Trophoblast cell (in vitro differentiated cells and primary cell): ENCODE data around the gene TTC21B. TPM values are rescaled to one million over a fixed set of nuclear protein-coding genes. Genes with fewer than 3 reads are reported as not detected.

Experiments
- DNase-seq, 2 donors: peaks; one replicate each; pipeline ENCODE4 v3.0.0-alpha.2; 2016
- H2AFZ ChIP-seq: 2 replicates; pipeline ENCODE4 v1.6.1; 2013; ENCODE audit warnings: low read length, moderate library complexity, mild to moderate bottlenecking; ENCODE audit not compliant: insufficient read depth, poor library complexity
- H2AK5ac ChIP-seq: 2 replicates; pipeline ENCODE4 v1.6.1; 2013; ENCODE audit warnings: mild to moderate bottlenecking, low read length
- H2BK120ac ChIP-seq: 2 replicates; pipeline ENCODE4 v1.6.1; 2013; ENCODE audit warnings: low read length, mild to moderate bottlenecking, moderate library complexity; ENCODE audit not compliant: insufficient read depth, poor library complexity
- H2BK12ac ChIP-seq: 2 replicates; pipeline ENCODE4 v1.6.1; 2013; ENCODE audit warnings: mild to moderate bottlenecking, low read length, moderate library complexity
- H2BK5ac ChIP-seq: 2 replicates; pipeline ENCODE4 v1.6.1; 2013; ENCODE audit warnings: low read length, low read depth, moderate library complexity, mild to moderate bottlenecking; ENCODE audit not compliant: poor library complexity
- H3K14ac ChIP-seq: 2 replicates; pipeline ENCODE4 v1.6.1; 2013; ENCODE audit warnings: mild to moderate bottlenecking, low read length
- H3K18ac ChIP-seq: 2 replicates; pipeline ENCODE4 v1.6.1; 2013; ENCODE audit warnings: mild to moderate bottlenecking, low read length
- H3K23ac ChIP-seq: 2 replicates; pipeline ENCODE4 v1.6.1; 2013; ENCODE audit warnings: low read length
- H3K27ac ChIP-seq: 2 replicates; pipeline ENCODE4 v1.5.1; 2013; ENCODE audit warnings: low read depth, mild to moderate bottlenecking, inconsistent platforms, low read length, moderate library complexity
- H3K27me3 ChIP-seq: 2 replicates; pipeline ENCODE4 v1.6.1; 2013; ENCODE audit warnings: inconsistent platforms, mild to moderate bottlenecking, low read length, moderate library complexity; ENCODE audit not compliant: insufficient read depth
- H3K36me3 ChIP-seq, 2 experiments: 1 replicate in 1 of 2; 2 replicates in 1 of 2; pipeline ENCODE4 v1.6.1; 2013; ENCODE audit warnings: low read length in 2 of 2, mild to moderate bottlenecking in 2 of 2, moderate library complexity in 1 of 2; ENCODE audit not compliant: insufficient read depth in 2 of 2, control insufficient read depth in 1 of 2
- H3K4ac ChIP-seq: 2 replicates; pipeline ENCODE4 v1.6.1; 2013; ENCODE audit warnings: low read depth, mild to moderate bottlenecking, low read length, moderate library complexity
- H3K4me1 ChIP-seq, 2 experiments: 1 replicate in 1 of 2; 2 replicates in 1 of 2; pipeline ENCODE4 v1.6.1; 2013; ENCODE audit warnings: low read length in 2 of 2, mild to moderate bottlenecking in 2 of 2, moderate library complexity in 1 of 2; ENCODE audit not compliant: insufficient read depth in 2 of 2, control insufficient read depth in 1 of 2
- H3K4me2 ChIP-seq: 2 replicates; pipeline ENCODE4 v1.6.1; 2013; ENCODE audit warnings: inconsistent platforms, mild to moderate bottlenecking, low read length, moderate library complexity
- H3K4me3 ChIP-seq: 2 replicates; pipeline ENCODE4 v1.5.1; 2013; ENCODE audit warnings: mild to moderate bottlenecking, low read depth, low read length, inconsistent platforms
- H3K79me1 ChIP-seq: one replicate; pipeline ENCODE4 v1.6.1; 2013; ENCODE audit warnings: low read length
- H3K79me2 ChIP-seq: 2 replicates; pipeline ENCODE4 v1.6.1; 2013; ENCODE audit warnings: low read length, mild to moderate bottlenecking; ENCODE audit not compliant: control insufficient read depth, insufficient read depth, poor library complexity
- H3K9ac ChIP-seq: 2 replicates; pipeline ENCODE4 v1.6.1; 2013; ENCODE audit warnings: mild to moderate bottlenecking, low read length
- H3K9me3 ChIP-seq: 2 replicates; pipeline ENCODE4 v1.6.1; 2013; ENCODE audit warnings: low read depth, mild to moderate bottlenecking, control low read depth, inconsistent platforms, low read length; ENCODE audit not compliant: insufficient read depth
- H4K12ac ChIP-seq: 2 replicates; pipeline ENCODE4 v1.6.1; 2013; ENCODE audit warnings: low read depth, mild to moderate bottlenecking, low read length, moderate library complexity
- H4K8ac ChIP-seq: 2 replicates; pipeline ENCODE4 v1.6.1; 2013; ENCODE audit warnings: low read depth, mild to moderate bottlenecking, low read length, moderate library complexity
- H4K91ac ChIP-seq: one replicate; pipeline ENCODE4 v1.6.1; 2013; ENCODE audit warnings: low read depth, mild to moderate bottlenecking, low read length, moderate library complexity
- WGBS: extraction: QIAGEN DNeasy Blood & Tissue Kit; methylation state at CpG from one replicate; pipeline ENCODE4 v1.1.7; 2013; ENCODE audit warnings: missing lambda C conversion rate; ENCODE audit not compliant: insufficient read length, insufficient coverage; ENCODE audit errors: extremely low coverage; 5-methylcytosine and 5-hydroxymethylcytosine counted together
- polyA plus RNA-seq: library from polyadenylated mRNA; stranded (reverse); fragments of 200-250 nt; gene quantifications from 2 replicates; pipeline ENCODE4 v1.2.3, GENCODE V29; 2013

TTC21B gene
- polyA plus RNA-seq: 4.9 and 5.1 TPM in 2 replicates

DNA sequence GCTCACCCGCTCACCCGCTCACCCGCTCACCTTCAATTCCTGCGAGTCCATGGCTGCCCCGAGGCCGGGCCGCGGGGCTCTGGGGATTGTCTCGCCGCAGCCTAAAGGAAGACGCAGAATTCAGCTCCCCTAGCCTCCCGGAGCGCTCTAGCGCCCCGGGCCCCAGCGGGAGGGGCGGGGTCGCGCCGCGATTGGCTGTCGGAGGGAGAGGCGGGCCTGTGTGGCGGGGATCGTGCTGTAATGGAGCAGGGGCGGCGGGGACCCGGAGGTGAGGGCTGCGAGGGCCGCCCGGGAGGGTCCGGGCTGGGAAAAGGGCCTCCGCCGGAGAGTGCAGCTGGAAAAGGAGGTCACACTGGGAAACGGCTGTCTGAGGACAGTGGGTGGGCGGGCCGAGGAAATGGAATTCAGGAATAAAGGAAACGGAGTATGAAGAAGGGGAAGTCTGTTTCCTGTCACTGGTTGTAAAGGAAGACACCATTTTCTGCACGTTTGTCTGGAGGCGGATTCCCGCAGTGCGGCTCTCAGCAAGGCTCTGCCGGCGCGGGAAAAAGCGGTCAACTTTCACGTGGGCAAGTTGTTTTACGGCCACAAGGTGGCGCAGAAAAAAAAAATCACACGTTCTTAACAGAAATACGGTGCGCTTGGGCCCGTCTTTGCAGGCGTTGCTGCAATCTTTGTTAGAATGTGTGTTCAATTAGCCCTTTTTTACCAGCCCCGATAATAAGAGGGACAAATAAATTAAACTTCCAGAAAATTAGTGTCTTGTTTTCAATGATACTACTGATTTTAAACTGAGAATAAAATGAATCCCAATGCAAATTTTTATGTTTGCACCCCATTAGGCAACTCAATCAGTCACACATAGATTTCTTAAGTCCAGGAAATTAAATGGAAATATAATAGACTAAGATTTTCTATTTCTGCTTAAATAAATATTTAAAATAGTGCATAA lies at the start of gene TTC21B:
Gene TTC21B, minus strand, starts transcription at position 122 of the 952 bp plus-strand sequence. Its CDS starts 71 bp downstream, at position 51.
- H3K36me3 ChIP-seq: no peaks in the 10 kb centered on the region
- peak within 1 kb of the TSS; percentile 90 for H3K18ac ChIP-seq
- H3K79me1 ChIP-seq: peaks cover 3% of the 10 kb centered on the region
- H3K27me3 ChIP-seq: no peaks in the 10 kb centered on the region
- peak within 1 kb of the TSS; percentile 56 for H4K12ac ChIP-seq
- H3K4ac ChIP-seq: no peak within 1 kb of the TSS
- WGBS: no CpG with 5 or more reads among the region's 55 CpGs
- peak within 1 kb of the TSS; percentile 78 for H3K4me3 ChIP-seq
- DNase-seq: peak; percentile 99 to 100
- H2BK5ac ChIP-seq: peak within 1 kb of the TSS; percentile 69
- H3K4me1 ChIP-seq: no peaks in the 10 kb centered on the region
- H3K79me2 ChIP-seq: peaks cover 3% of the 10 kb centered on the region
- H3K9ac ChIP-seq: peak within 1 kb of the TSS; percentile 50
- peak within 1 kb of the TSS; percentile 86 for H3K14ac ChIP-seq
- H3K9me3 ChIP-seq: peaks cover 3% of the 10 kb centered on the region
- H4K91ac ChIP-seq: peak within 1 kb of the TSS; percentile 42
- peak within 1 kb of the TSS; percentile 71 for H2AFZ ChIP-seq
- H4K8ac ChIP-seq: peak within 1 kb of the TSS; percentile 93
- H2BK120ac ChIP-seq: peak within 1 kb of the TSS; percentile 72
- peak within 1 kb of the TSS; percentile 79 for H2AK5ac ChIP-seq
- no peak within 1 kb of the TSS for H2BK12ac ChIP-seq
- H3K27ac ChIP-seq: peak within 1 kb of the TSS; percentile 89
- H3K23ac ChIP-seq: no peak within 1 kb of the TSS
- peak within 1 kb of the TSS; percentile 64 for H3K4me2 ChIP-seq

- no peak overlapping the region for H2AK5ac ChIP-seq
- H2BK12ac ChIP-seq: no peak overlapping the region
- no CpG with 5 or more reads among the region's 2 CpGs for WGBS
- H3K18ac ChIP-seq: no peak overlapping the region
- no peaks in the 10 kb centered on the region for H3K79me1 ChIP-seq
- DNase-seq: no peak
- no peak overlapping the region for H2BK5ac ChIP-seq
- H3K9ac ChIP-seq: no peak overlapping the region
- no peak overlapping the region for H2BK120ac ChIP-seq
- H3K4me1 ChIP-seq: no peaks in the 10 kb centered on the region
- peak overlapping the region; percentile 58 for H3K23ac ChIP-seq
- no peak overlapping the region for H2AFZ ChIP-seq
- no peak overlapping the region for H3K4me2 ChIP-seq
- H4K12ac ChIP-seq: no peak overlapping the region
- no peaks in the 10 kb centered on the region for H3K9me3 ChIP-seq
- H4K91ac ChIP-seq: no peak overlapping the region
- no peak overlapping the region for H3K27ac ChIP-seq
- H3K79me2 ChIP-seq: no peaks in the 10 kb centered on the region
- H4K8ac ChIP-seq: no peak overlapping the region
- H3K14ac ChIP-seq: no peak overlapping the region
- no peaks in the 10 kb centered on the region for H3K36me3 ChIP-seq
- H3K4ac ChIP-seq: no peak overlapping the region
- no peaks in the 10 kb centered on the region for H3K27me3 ChIP-seq
- no peak overlapping the region for H3K4me3 ChIP-seq
These were observed 46.8 kb upstream of the TTC21B start for GRCh38 chr2:166000401-166000800.

DNA sequence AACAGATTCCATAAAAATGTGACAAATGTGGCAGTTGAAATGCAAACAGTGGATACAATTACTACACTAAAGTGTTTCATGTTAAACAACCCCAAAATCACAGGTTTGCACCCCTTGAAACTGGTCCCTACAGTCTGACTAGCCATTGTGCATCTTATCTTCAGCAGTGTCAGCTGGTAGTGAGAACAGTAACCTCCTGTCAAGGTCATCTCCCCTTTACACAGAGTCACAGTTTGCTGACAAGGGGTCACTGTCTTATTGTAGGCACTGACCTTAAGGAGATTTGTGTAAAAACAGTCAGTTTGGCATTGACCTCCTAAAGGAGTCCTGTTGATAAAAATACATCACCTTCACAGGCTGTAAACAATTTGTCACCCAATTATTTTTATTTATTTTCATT lies 37.3 kb upstream of the TTC21B start:
- Histone ChIP-seq H4K91ac (no peak overlapping the region), H3K18ac (no peak overlapping the region), H3K4me3 (no peak overlapping the region), H3K9me3 (no peaks in the 10 kb centered on the region), H2BK12ac (no peak overlapping the region), H3K23ac (no peak overlapping the region), H4K8ac (no peak overlapping the region), H4K12ac (no peak overlapping the region), H2AFZ (no peak overlapping the region), H2BK120ac (no peak overlapping the region), H2AK5ac (no peak overlapping the region), H3K4me1 (no peaks in the 10 kb centered on the region), H3K4me2 (no peak overlapping the region), H3K27ac (no peak overlapping the region), H3K79me1 (no peaks in the 10 kb centered on the region), H3K36me3 (no peaks in the 10 kb centered on the region), H3K79me2 (no peaks in the 10 kb centered on the region), H3K27me3 (no peaks in the 10 kb centered on the region), H3K9ac (no peak overlapping the region), H3K14ac (no peak overlapping the region), H2BK5ac (no peak overlapping the region), H3K4ac (no peak overlapping the region)
- no peak for DNase-seq

- H3K18ac ChIP-seq: no peak overlapping the region
- no peak overlapping the region for H3K14ac ChIP-seq
- H3K27ac ChIP-seq: no peak overlapping the region
- H4K12ac ChIP-seq: no peak overlapping the region
- no peak overlapping the region for H2BK120ac ChIP-seq
- no peak overlapping the region for H2BK5ac ChIP-seq
- WGBS: no CpG with 5 or more reads among the region's 1 CpG
- no peak overlapping the region for H2BK12ac ChIP-seq
- H2AFZ ChIP-seq: no peak overlapping the region
- H3K4me3 ChIP-seq: no peak overlapping the region
- H3K27me3 ChIP-seq: no peaks in the 10 kb centered on the region
- no peak for DNase-seq
- no peak overlapping the region for H4K8ac ChIP-seq
- no peaks in the 10 kb centered on the region for H3K9me3 ChIP-seq
- no peak overlapping the region for H3K9ac ChIP-seq
- H3K23ac ChIP-seq: no peak overlapping the region
- H3K4me2 ChIP-seq: no peak overlapping the region
- no peaks in the 10 kb centered on the region for H3K79me2 ChIP-seq
- H3K79me1 ChIP-seq: no peaks in the 10 kb centered on the region
- H3K4ac ChIP-seq: no peak overlapping the region
- H3K36me3 ChIP-seq: no peaks in the 10 kb centered on the region
- no peak overlapping the region for H4K91ac ChIP-seq
- no peaks in the 10 kb centered on the region for H3K4me1 ChIP-seq
- no peak overlapping the region for H2AK5ac ChIP-seq
These were observed 36.3 kb upstream of the TTC21B start for GRCh38 chr2:165989851-165990250.
